ENCODE measurements around the gene CSMD2. TPM values are rescaled to one million over a fixed set of nuclear protein-coding genes. Genes with fewer than 3 reads are reported as not detected.

The CSMD2 gene
- total RNA-seq, 2 donors from 2014 or later = not detected

DNA sequence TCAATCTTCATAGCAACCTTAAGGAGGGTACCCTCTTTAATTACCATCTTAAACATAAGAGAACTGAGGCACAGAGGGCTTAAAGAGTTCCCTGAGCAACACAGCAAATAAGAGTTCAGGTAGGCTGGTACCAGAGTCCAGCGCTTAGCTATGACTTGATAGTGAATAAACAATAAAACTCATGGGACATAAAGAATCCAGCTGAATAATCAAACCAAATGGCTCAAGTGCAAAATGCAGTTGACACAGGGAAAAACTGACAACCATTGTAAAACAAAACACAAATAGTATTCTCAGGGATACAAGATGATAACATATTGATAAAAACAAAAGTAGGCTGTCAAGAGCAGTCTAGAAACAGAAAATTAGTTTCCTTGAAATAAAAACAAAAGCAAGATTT lies 478.0 kb downstream of the CSMD2 start:
- H3K27me3 Mint-ChIP-seq = peaks cover 60% of the 10 kb centered on the region
- no peaks in the 10 kb centered on the region for H3K4me1 Mint-ChIP-seq
- no peak for ATAC-seq (replicated peaks)
- no peak overlapping the region for H3K27ac Mint-ChIP-seq
- no peaks in the 10 kb centered on the region for H3K36me3 Mint-ChIP-seq (ENCODE audit: low read depth)
- no peaks in the 10 kb centered on the region for H3K9me3 Mint-ChIP-seq
- H3K4me3 Mint-ChIP-seq = no peak overlapping the region

DNA sequence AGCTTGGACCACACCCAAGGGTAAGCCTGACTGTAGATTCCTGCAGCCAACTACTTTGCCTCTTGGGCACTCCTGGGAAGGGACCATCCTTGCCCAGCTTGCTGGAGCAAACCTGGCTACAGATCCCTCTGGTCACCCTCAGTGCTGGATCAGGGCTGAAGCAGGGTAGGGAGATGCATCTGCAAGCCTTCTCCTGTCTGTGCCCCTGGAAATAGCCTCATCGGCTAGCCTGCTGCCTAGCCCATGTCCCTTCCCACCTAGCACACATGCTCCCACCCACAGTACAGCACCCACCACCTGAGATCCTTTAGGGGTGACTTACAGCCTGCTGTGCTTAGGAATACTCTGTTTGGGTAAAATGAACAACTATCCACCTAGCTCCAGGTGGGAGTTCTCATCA lies 478.5 kb downstream of the CSMD2 start:
- Mint-ChIP-seq H3K9me3 (no peaks in the 10 kb centered on the region), H3K27ac (no peak overlapping the region), H3K27me3 (peaks cover 57% of the 10 kb centered on the region), H3K4me3 (no peak overlapping the region), H3K36me3 (ENCODE audit: low read depth) (no peaks in the 10 kb centered on the region), H3K4me1 (no peaks in the 10 kb centered on the region)
- ATAC-seq (replicated peaks) = no peak

DNA sequence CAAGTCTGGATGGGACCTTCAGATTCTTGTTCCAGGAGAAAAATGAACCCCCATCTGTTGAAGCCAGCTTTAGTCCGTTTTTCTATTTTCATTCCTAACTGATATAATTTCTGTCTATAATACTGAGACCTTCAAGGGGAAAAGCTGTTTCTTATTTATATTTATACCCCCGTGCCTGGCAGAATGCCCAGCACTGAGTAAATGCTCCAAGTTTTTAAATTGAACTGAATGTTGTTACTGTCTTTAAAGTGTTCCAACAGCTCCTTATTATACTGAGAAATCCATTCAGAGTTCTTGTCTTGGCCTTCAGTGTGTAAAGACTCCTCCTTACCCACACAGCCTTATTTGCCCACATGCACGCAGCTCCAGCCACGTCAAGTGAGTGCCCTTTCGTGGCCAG lies 479.8 kb downstream of the CSMD2 start:
- no peak overlapping the region for H3K4me3 Mint-ChIP-seq

DNA sequence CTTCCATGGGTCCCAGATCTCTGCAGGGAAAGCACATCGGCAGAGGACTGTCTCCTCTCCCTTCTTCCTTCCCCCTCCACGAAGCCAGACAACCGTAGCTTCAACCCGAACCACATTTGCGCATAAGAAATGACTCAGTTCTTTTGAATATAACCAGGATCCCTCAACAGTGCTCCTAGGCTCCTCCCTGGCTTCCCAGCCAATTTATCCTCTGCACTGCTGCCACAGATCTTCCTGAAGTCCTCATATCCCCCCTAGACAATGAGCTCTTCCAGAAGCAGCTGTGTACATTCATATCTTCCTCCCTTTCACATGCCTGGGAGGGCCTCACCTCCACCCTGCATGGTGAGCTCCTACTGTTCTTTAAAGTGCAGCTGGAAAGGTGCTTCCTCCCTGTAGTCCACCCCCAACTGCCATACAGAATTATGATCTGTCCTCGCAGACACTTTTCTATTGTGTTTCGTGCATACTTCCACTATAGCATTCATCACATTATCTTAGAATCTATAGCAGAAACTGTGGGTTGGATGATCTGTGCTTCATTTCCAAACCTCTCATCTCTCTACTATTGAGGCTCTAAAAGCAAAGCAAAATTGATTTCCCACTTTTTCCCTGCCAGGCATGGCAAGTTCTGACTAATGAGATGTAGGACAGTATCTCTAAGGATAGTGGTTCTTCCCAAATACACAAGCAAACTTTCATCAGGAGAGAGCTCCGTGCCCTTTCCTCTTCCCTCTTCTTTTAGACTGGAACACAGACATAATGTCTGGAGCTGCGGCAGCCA lies 480.4 kb downstream of the CSMD2 start:
- H3K4me3 Mint-ChIP-seq = no peak overlapping the region
- H3K27ac Mint-ChIP-seq = no peak overlapping the region
- peaks cover 46% of the 10 kb centered on the region for H3K27me3 Mint-ChIP-seq
- H3K9me3 Mint-ChIP-seq = no peaks in the 10 kb centered on the region
- H3K36me3 Mint-ChIP-seq (ENCODE audit: low read depth) = no peaks in the 10 kb centered on the region
- no peaks in the 10 kb centered on the region for H3K4me1 Mint-ChIP-seq
- no peak for ATAC-seq (replicated peaks)

More for the DNA sequence above, 479.8 kb downstream of the CSMD2 start:
- Mint-ChIP-seq H3K27ac (no peak overlapping the region), H3K9me3 (no peaks in the 10 kb centered on the region), H3K36me3 (ENCODE audit: low read depth) (no peaks in the 10 kb centered on the region), H3K27me3 (peaks cover 48% of the 10 kb centered on the region), H3K4me1 (no peaks in the 10 kb centered on the region)
- ATAC-seq (replicated peaks) = no peak

DNA sequence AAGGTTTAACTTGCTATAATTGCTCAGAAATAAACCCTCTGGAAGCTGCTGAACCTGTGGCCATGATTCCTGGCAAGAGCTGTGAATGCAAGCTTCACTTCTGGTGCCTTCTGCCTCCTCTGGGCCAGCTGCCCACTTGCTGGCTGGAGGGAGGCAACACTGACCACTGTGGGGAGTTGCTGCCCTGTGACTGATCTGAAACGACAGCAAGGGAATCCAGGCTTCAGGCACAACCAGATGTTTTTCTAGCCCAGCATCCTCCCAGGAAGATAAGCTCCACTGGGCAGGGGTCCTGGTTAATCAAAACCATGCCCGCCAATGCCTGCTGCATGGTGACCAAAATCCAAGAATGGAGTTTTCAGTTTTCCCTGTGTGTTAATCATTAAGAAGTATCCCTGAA lies 481.1 kb downstream of the CSMD2 start:
- Mint-ChIP-seq H3K36me3 (ENCODE audit: low read depth) (no peaks in the 10 kb centered on the region), H3K27me3 (peaks cover 41% of the 10 kb centered on the region), H3K9me3 (no peaks in the 10 kb centered on the region), H3K27ac (no peak overlapping the region), H3K4me3 (no peak overlapping the region), H3K4me1 (no peaks in the 10 kb centered on the region)
- no peak for ATAC-seq (replicated peaks)

DNA sequence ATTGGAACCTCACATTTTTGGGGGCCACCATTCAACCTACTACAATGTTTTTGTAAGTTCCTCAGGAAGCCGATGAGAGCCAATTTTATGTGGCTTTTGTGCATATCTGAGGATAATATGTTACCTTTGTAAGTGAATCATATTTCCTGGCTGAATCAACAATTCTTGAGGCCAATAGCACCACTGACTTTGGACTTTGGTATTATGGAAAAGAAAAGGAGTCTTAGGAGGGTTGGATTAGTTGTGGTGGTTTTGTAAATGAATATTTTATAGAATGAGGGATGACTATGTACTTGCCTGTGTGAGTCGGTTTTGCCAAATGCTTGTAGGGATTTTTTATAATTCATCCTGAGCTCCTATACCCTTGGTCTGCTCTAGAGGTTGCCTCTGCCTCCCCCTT lies 482.7 kb downstream of the CSMD2 start:
- H3K27me3 Mint-ChIP-seq = peaks cover 35% of the 10 kb centered on the region
- H3K4me1 Mint-ChIP-seq = no peaks in the 10 kb centered on the region
- no peak overlapping the region for H3K4me3 Mint-ChIP-seq
- no peaks in the 10 kb centered on the region for H3K36me3 Mint-ChIP-seq (ENCODE audit: low read depth)
- H3K9me3 Mint-ChIP-seq = peaks cover 7% of the 10 kb centered on the region
- no peak overlapping the region for H3K27ac Mint-ChIP-seq
- ATAC-seq (replicated peaks) = no peak

DNA sequence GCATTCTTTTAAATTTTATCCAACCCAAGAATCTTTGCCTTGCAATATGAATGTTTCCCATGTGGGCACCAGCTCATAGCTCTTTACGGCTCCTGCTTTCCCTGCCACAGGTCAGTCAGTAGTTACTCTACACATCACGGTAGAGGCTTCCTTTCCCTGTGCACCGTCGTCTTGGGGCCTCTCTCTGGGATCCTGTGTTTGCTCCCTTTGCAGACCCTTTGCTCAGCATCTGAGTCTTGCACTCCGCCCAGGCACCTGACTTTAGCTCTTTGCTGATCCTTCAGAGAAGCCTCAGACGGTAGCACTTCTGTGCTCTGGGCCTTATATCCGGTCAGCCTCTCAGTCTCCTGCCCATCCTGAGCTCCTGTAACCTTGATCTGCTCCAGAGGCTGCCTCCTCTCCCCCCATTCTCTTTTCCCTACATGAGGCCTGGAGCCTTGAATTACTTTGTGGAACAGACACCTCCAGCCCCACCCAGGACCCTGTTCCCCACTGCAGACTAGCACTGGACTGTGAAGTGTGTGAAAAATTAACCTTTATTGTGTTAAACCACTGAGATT lies 484.7 kb downstream of the CSMD2 start:
- Mint-ChIP-seq H3K27ac (no peak overlapping the region), H3K27me3 (peaks cover 21% of the 10 kb centered on the region), H3K4me3 (no peak overlapping the region), H3K4me1 (no peaks in the 10 kb centered on the region), H3K9me3 (peaks cover 7% of the 10 kb centered on the region), H3K36me3 (ENCODE audit: low read depth) (no peaks in the 10 kb centered on the region)
- ATAC-seq (replicated peaks) = no peak

DNA sequence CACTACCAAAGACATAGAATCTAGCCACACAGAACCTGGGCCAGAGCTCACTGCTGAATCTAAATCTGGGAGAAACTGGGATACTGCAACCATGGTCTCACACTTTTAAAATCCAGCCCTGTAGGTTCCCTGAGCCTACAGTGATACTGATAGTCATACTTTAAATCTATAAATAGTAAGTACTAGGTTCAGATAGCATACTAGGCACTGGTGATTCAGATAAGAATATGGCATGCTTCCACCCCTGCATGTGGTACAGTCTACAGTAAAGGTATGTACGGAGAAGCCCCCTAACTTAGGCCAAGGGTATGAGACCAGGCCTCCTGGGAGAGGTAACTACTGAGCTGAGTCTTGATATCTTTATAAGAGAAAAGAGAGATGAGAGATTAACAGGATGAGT lies 494.5 kb downstream of the CSMD2 start:
- H3K4me3 Mint-ChIP-seq = no peak overlapping the region
- no peak overlapping the region for H3K27ac Mint-ChIP-seq
- H3K4me1 Mint-ChIP-seq = no peaks in the 10 kb centered on the region
- H3K27me3 Mint-ChIP-seq = peaks cover 21% of the 10 kb centered on the region
- peaks cover 3% of the 10 kb centered on the region for H3K9me3 Mint-ChIP-seq
- no peaks in the 10 kb centered on the region for H3K36me3 Mint-ChIP-seq (ENCODE audit: low read depth)
- no peak for ATAC-seq (replicated peaks)

DNA sequence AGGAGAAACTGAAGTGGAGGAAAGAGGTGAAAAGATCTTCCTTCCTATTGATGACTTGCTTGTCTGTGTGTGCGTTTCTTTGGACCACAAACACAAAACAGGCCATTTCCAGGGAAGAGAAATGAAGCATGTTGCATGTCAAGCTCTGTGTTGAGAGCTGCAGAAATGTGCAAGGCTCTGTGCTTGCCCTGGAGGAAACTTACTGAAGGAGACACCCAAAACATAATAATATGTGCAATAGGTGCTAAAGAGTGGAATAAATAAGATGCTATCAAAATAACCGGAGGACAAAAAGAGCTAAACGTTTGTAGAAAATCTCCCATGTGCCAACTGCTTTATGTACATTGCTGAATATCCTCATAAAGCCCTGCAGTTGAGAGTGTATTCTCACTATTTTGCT lies 496.3 kb downstream of the CSMD2 start:
- Mint-ChIP-seq H3K4me3 (no peak overlapping the region), H3K27ac (no peak overlapping the region), H3K36me3 (ENCODE audit: low read depth) (no peaks in the 10 kb centered on the region), H3K9me3 (peaks cover 3% of the 10 kb centered on the region), H3K4me1 (no peaks in the 10 kb centered on the region), H3K27me3 (peaks cover 25% of the 10 kb centered on the region)
- no peak for ATAC-seq (replicated peaks)

DNA sequence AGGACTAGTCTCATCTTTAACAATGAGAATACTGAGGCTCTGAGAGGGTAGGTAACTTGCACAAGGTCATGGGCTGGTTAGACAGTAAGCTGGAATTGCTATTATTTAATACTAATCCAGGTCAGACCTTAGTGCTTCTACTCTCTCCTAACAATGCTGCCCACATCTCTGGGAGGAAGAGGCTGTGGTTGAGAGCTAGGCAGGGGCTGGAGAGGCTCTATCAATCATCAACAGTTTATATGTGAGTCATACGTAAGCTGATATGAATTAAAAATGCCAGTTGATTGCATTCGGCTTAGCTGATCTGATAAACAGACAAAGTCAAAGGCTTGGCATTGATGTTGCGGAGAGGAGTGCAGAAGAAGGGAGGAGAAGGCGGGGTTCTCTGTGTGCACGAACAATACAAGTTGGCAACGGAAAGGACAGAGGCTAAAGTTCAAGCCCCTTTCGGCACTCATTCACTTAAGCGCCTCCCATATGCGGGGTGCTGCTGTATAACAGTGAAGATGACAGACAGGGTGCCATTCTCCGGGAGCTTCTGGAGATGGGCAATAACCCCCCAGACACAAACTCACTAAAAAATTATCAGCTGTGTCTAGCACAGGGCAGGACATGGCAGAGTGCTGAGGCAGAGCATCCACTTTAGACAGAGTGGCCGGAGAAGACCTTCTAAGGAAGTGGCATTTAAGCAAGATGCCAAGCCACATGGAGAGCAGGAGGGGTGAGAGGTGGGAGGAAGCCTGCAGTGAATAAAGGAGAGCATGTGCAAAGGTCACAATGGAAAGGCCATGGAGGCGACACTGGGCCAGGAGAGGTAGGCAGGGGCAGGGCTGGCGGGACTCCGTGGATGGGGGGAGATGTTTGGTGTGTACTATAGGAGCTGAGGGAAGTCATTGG lies 497.4 kb downstream of the CSMD2 start:
- Mint-ChIP-seq H3K36me3 (ENCODE audit: low read depth) (no peaks in the 10 kb centered on the region), H3K27me3 (peaks cover 20% of the 10 kb centered on the region), H3K27ac (no peak overlapping the region), H3K4me3 (no peak overlapping the region), H3K4me1 (no peaks in the 10 kb centered on the region), H3K9me3 (no peaks in the 10 kb centered on the region)
- ATAC-seq (replicated peaks) = no peak

DNA sequence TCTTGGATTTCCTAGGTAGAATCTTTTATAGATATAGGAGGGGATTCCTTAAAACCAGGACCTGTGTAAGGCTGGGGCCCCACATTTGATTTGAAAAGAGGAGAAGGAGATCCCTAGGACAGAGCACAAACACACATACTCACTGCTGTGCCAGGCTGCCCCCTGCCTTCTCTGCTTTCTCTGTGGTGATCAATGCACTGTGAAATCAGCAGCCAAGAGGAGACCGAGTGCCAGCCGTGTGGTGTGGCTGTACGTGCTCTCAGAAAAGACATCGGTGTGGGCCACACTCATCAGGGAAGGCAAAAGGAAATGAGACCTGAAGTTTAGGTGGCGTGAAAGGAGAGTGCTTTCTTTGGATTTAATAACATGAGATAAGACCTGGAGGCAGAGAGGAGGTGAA lies 498.4 kb downstream of the CSMD2 start:
- no peaks in the 10 kb centered on the region for H3K4me1 Mint-ChIP-seq
- H3K4me3 Mint-ChIP-seq = no peak overlapping the region
- no peak for ATAC-seq (replicated peaks)
- no peak overlapping the region for H3K27ac Mint-ChIP-seq
- no peaks in the 10 kb centered on the region for H3K9me3 Mint-ChIP-seq
- peaks cover 23% of the 10 kb centered on the region for H3K27me3 Mint-ChIP-seq
- H3K36me3 Mint-ChIP-seq (ENCODE audit: low read depth) = no peaks in the 10 kb centered on the region

DNA sequence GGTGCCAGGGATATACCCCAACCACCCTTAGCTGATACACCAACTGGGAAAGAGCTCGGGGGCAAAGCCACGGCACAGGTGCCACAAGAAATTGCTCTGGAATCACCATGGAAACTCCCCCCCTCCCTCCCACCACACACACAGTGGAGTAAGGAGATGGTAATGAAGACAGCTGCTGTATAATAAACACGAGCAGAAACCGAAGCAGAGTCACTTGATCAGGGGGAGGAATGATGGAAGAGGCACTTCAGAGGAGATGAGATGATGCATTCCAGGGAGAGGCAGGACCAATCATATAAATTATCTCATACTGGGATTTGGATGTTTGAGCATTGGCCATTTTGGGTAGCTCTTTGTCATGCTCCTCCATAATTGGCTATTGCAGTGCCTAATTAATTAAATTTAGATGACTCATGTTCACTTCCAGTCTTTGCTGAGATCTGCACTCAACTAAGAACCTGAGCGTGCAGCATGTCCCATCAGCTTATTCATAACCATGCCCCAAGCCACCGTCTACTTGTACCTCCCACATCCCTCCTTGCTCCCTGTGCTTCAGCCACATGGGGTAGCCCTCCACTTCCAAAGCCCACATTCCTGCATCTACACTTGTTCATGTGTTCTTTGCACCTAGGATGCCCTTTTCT lies 503.1 kb downstream of the CSMD2 start:
- H3K4me3 Mint-ChIP-seq = no peak overlapping the region
- H3K9me3 Mint-ChIP-seq = no peaks in the 10 kb centered on the region
- no peak overlapping the region for H3K27ac Mint-ChIP-seq
- no peaks in the 10 kb centered on the region for H3K36me3 Mint-ChIP-seq (ENCODE audit: low read depth)
- H3K27me3 Mint-ChIP-seq = peaks cover 14% of the 10 kb centered on the region
- H3K4me1 Mint-ChIP-seq = no peaks in the 10 kb centered on the region
- ATAC-seq (replicated peaks) = no peak

DNA sequence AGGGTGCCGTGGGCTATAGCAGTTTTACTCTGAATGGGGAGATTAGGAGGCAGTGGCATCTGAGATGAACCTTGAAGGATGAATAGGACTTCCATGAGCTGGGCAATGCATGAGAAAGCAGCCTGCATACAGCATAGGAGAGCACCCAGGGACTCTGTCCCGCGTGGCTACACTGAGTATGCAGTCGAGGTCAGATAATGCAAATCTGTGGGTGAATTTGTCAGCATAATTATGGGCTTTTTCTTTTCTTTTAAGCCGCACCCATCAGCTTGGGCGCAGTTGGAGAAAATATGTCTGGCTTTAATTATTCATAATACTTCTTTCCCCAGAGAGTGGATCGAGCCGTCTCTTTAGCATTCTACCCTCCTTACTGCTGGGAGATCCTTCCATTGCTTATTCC lies 504.1 kb downstream of the CSMD2 start:
- H3K27me3 Mint-ChIP-seq = peaks cover 11% of the 10 kb centered on the region
- H3K4me1 Mint-ChIP-seq = no peaks in the 10 kb centered on the region
- no peaks in the 10 kb centered on the region for H3K9me3 Mint-ChIP-seq
- no peak for ATAC-seq (replicated peaks)
- no peak overlapping the region for H3K27ac Mint-ChIP-seq
- no peaks in the 10 kb centered on the region for H3K36me3 Mint-ChIP-seq (ENCODE audit: low read depth)
- H3K4me3 Mint-ChIP-seq = no peak overlapping the region

DNA sequence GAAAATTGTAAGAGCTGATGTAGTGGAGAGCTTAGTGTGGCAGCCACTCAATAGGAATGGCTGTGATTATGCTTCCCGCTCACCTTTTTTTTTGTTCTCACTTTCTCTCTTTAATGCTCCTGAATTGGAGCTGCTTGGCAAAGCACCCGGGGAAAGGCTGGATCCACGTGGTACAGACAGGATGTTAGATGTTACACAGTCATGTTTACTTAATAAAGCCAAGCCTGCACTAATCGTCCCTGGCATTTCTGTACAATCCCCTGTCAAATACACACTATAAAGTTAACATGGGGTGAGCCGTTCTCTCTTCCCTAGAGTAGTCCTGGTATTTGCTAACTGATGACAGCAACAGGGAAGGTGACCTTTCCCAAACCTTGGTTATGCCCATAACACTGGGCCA lies 504.8 kb downstream of the CSMD2 start:
- Mint-ChIP-seq H3K4me3 (no peak overlapping the region), H3K27ac (no peak overlapping the region), H3K4me1 (no peaks in the 10 kb centered on the region), H3K36me3 (ENCODE audit: low read depth) (no peaks in the 10 kb centered on the region), H3K9me3 (no peaks in the 10 kb centered on the region), H3K27me3 (peaks cover 9% of the 10 kb centered on the region)
- no peak for ATAC-seq (replicated peaks)
